ENCODE data around the gene ZFP57. TPM values are rescaled to one million over a fixed set of nuclear protein-coding genes. Genes with fewer than 3 reads are reported as not detected.

The ZFP57 gene
- polyA plus RNA-seq, 1 donor (not counting 4 experiments of a cell fraction or from before 2014, with no cell fraction given) = 17.4 TPM

- Histone ChIP-seq H3K36me3 (ENCODE audit: control insufficient read depth in 2 of 2, extremely low read depth in 1 of 2, insufficient read depth in 2 of 2, low read length in 2 of 2) (no peaks in the 10 kb centered on the region), H3K27ac (ENCODE audit: control insufficient read depth, insufficient read depth, low read length) (no peak overlapping the region), H3K4me3 (ENCODE audit: control insufficient read depth in 2 of 3, extremely low read depth in 1 of 3, insufficient read depth in 2 of 3, low read depth in 1 of 3, low read length in 3 of 3) (no peak overlapping the region), H4K20me1 (ENCODE audit: control insufficient read depth, extremely low read depth, insufficient read depth, low read length) (no peaks in the 10 kb centered on the region), H3K4me2 (ENCODE audit: control insufficient read depth, extremely low read depth, insufficient read depth, low read depth, low read length) (no peak overlapping the region), H3K4me1 (ENCODE audit: control insufficient read depth, extremely low read depth, insufficient read depth, low read length) (peaks cover 11% of the 10 kb centered on the region), H3K79me2 (ENCODE audit: control insufficient read depth, insufficient read depth, low read length) (no peaks in the 10 kb centered on the region), H3K9ac (ENCODE audit: control insufficient read depth, extremely low read depth, insufficient read depth, low read length) (no peak overlapping the region), H3K27me3 (ENCODE audit: control insufficient read depth, extremely low read depth, insufficient read depth, low read length) (no peaks in the 10 kb centered on the region), H3K9me1 (ENCODE audit: control insufficient read depth, extremely low read depth, insufficient read depth, low read length) (no peaks in the 10 kb centered on the region), H3K9me3 (ENCODE audit: control insufficient read depth, low read depth, low read length) (no peaks in the 10 kb centered on the region), H2AFZ (ENCODE audit: control insufficient read depth, low read length) (no peak overlapping the region)
- DNase-seq (ENCODE audit: low read depth, low spot score) = no peak
- TF ChIP-seq EZH2 (IDR thresholded peaks at IDR 0.05; ENCODE audit: low read length) = no peak
- TF ChIP-seq CTCF (optimal IDR thresholded peaks at IDR 0.05 in 1 of 3, IDR thresholded peaks at IDR 0.05 in 1 of 3, conservative IDR thresholded peaks at IDR 0.05 in 1 of 3; ENCODE audit: extremely low read depth in 1 of 3, insufficient read depth in 2 of 3, low read length in 3 of 3) = peak; percentile 58 to 72 (median 70)
- FAIRE-seq = no peak
- dilution Hi-C loops (cut with MboI; ENCODE audit: extremely low pct_ligation_motif_present, low sequenced_read_pairs) = no loop called here
Observed at GRCh38 chr6:29653452-29654038, 27.4 kb downstream of the ZFP57 start.

- FAIRE-seq (no peak), DNase-seq (ENCODE audit: low read depth, low spot score) (no peak)
- H3K27me3 ChIP-seq (ENCODE audit: control insufficient read depth, extremely low read depth, insufficient read depth, low read length) = no peaks in the 10 kb centered on the region
- H3K36me3 ChIP-seq (ENCODE audit: control insufficient read depth in 2 of 2, extremely low read depth in 1 of 2, insufficient read depth in 2 of 2, low read length in 2 of 2) = no peaks in the 10 kb centered on the region
- no peaks in the 10 kb centered on the region for H4K20me1 ChIP-seq (ENCODE audit: control insufficient read depth, extremely low read depth, insufficient read depth, low read length)
- TF ChIP-seq EZH2 (IDR thresholded peaks at IDR 0.05; ENCODE audit: low read length) (no peak), CTCF (optimal IDR thresholded peaks at IDR 0.05 in 1 of 3, IDR thresholded peaks at IDR 0.05 in 1 of 3, conservative IDR thresholded peaks at IDR 0.05 in 1 of 3; ENCODE audit: extremely low read depth in 1 of 3, insufficient read depth in 2 of 3, low read length in 3 of 3) (no peak)
- H3K27ac ChIP-seq (ENCODE audit: control insufficient read depth, insufficient read depth, low read length) = no peak overlapping the region
- no peak overlapping the region for H2AFZ ChIP-seq (ENCODE audit: control insufficient read depth, low read length)
- peaks cover 16% of the 10 kb centered on the region for H3K4me1 ChIP-seq (ENCODE audit: control insufficient read depth, extremely low read depth, insufficient read depth, low read length)
- H3K4me3 ChIP-seq (ENCODE audit: control insufficient read depth in 2 of 3, extremely low read depth in 1 of 3, insufficient read depth in 2 of 3, low read depth in 1 of 3, low read length in 3 of 3) = no peak overlapping the region
- no peaks in the 10 kb centered on the region for H3K9me1 ChIP-seq (ENCODE audit: control insufficient read depth, extremely low read depth, insufficient read depth, low read length)
- no peak overlapping the region for H3K9ac ChIP-seq (ENCODE audit: control insufficient read depth, extremely low read depth, insufficient read depth, low read length)
- dilution Hi-C loops (cut with MboI; ENCODE audit: extremely low pct_ligation_motif_present, low sequenced_read_pairs) = no loop called here
- H3K79me2 ChIP-seq (ENCODE audit: control insufficient read depth, insufficient read depth, low read length) = no peaks in the 10 kb centered on the region
- H3K9me3 ChIP-seq (ENCODE audit: control insufficient read depth, low read depth, low read length) = no peaks in the 10 kb centered on the region
- no peak overlapping the region for H3K4me2 ChIP-seq (ENCODE audit: control insufficient read depth, extremely low read depth, insufficient read depth, low read depth, low read length)
Observed at GRCh38 chr6:29652198-29652584, 28.8 kb downstream of the ZFP57 start.
